GM10248 (cell line): ENCODE measurements around the gene CASP10.
"Not testable (repeated sequence)": the region's sequence is repeated elsewhere in the genome, so short reads cannot be mapped to it uniquely, and the experiment has no call there.

Source experiments
- CTCF ChIA-PET: fragments of 300-600 bp; sonication (Branson Sonifier 250); formaldehyde crosslinking; extraction: SDS; loops from one replicate; lab custom pipeline; 2021; ENCODE audit warnings: antibody characterized with exemption; lab: Yijun Ruan, JAX
- POLR2A ChIA-PET: fragments of 350-650 bp; sonication (Branson Sonifier 250); formaldehyde crosslinking; extraction: SDS; loops from one replicate; lab custom pipeline; 2020; ENCODE audit warnings: antibody characterized with exemption; lab: Yijun Ruan, JAX
- DNase-seq: peaks from one replicate; pipeline ENCODE4 v3.0.0; 2012; ENCODE audit errors: extremely low spot score
- TF ChIP-seq, protein P1 (sequence below): IDR thresholded peaks from 2 replicates; pipeline ENCODE4 v1.5.1; 2012; ENCODE audit warnings: mild to moderate bottlenecking, low read depth; ENCODE audit errors: extremely low read depth, missing control alignments, control extremely low read depth

CASP10 gene

GRCh38 chr2:201171259-201171814 is 11.6 kb upstream of the CASP10 start:
- TF ChIP-seq, protein P1, sequence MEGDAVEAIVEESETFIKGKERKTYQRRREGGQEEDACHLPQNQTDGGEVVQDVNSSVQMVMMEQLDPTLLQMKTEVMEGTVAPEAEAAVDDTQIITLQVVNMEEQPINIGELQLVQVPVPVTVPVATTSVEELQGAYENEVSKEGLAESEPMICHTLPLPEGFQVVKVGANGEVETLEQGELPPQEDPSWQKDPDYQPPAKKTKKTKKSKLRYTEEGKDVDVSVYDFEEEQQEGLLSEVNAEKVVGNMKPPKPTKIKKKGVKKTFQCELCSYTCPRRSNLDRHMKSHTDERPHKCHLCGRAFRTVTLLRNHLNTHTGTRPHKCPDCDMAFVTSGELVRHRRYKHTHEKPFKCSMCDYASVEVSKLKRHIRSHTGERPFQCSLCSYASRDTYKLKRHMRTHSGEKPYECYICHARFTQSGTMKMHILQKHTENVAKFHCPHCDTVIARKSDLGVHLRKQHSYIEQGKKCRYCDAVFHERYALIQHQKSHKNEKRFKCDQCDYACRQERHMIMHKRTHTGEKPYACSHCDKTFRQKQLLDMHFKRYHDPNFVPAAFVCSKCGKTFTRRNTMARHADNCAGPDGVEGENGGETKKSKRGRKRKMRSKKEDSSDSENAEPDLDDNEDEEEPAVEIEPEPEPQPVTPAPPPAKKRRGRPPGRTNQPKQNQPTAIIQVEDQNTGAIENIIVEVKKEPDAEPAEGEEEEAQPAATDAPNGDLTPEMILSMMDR: no peak
- ChIA-PET POLR2A (no interaction called here), CTCF (interaction anchor here (0.9 to 1.9 kb wide), 7 partner anchors 11 to 279 kb away, joined by 3 to 7 read pairs (median 4); partner anchors contain the start of gene CASP10)
- no peak for DNase-seq

GRCh38 chr2:201172279-201172678 is 10.7 kb upstream of the CASP10 start:
- TF ChIP-seq, protein P1: no peak
- ChIA-PET POLR2A (no interaction called here), CTCF (interaction anchor here (1.0 to 1.4 kb wide), 3 partner anchors 10 to 271 kb away, joined by 3 to 5 read pairs (median 5); partner anchors contain the start of gene CASP10)
- no peak for DNase-seq

DNA sequence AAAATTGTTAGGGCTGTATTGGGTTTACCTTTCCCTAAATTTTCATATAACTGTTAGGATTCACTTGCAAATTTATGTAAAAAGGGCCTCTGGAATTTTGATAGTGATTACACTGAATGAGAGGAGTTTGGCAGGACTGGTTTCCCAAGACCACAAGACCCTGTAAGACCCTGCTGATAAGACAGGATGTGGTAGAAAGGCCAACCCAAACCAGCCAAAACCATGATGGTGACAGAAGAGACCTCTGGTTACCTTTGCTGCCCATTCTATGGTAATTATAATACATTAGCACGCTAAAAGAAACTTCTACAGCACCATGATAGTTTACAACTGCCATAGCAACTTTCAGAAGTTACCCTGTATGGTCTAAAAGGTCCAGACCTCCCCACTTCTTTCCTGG is 8.3 kb upstream of the CASP10 start:
- DNase-seq: no peak
- POLR2A ChIA-PET: no interaction called here
- TF ChIP-seq, protein P1: no peak
- CTCF ChIA-PET: interaction anchor here (1.6 to 9.4 kb wide), 2 partner anchors 268 to 270 kb away, joined by 4 to 166 read pairs; no protein-coding TSS in a partner anchor

DNA sequence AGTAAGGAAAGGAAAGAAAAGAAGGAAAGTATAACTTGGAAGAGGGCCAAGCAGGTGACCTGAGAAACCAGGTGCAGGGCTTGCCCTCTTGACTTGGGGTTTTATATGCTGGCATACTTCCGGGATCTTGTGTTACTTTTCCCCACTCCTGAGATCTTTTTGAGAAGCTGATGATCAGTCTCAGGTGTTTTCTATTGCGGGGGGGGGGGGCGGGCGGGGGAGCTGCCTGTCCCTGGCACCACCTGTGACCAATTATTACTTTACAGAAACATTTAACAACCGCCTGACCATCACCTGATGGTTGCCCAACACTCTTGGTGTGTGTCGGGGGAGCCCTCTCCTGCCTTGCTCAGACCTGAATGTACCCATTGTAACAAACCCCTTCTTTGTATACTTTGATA is 6.9 kb upstream of the CASP10 start:
- ChIA-PET POLR2A (no interaction called here), CTCF (interaction anchor here (0.7 to 9.4 kb wide), 7 partner anchors 18 to 272 kb away, joined by 3 to 166 read pairs (median 4); no protein-coding TSS in a partner anchor)
- no peak for DNase-seq
- TF ChIP-seq, protein P1: no peak

DNA sequence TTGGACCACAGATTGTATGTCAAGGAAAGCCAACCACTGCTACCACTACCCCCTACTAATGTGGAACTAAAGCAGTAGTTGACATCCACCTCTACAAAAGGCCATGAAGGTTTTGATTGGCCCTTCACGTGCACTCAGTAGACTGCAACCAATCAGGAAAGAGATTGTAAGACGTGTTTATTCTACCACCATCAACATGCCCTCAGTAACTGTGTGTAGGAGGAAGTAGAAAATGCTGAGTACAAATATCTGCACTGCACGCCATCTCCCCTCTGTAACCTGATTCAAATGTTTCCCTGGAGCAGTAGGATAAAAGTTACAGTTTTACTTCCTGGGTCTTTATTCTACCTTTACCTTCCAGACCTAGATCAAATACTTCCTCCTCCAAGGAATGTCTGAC is 2.9 kb upstream of the CASP10 start:
- no peak for DNase-seq
- POLR2A ChIA-PET: no interaction called here
- TF ChIP-seq, protein P1: no peak
- CTCF ChIA-PET: interaction anchor here (0.9 to 9.4 kb wide), 3 partner anchors 22 to 276 kb away, joined by 3 to 166 read pairs (median 3); no protein-coding TSS in a partner anchor

GRCh38 chr2:201183365-201183727 is 405 bp downstream of the CASP10 start:
- DNase-seq: no peak
- TF ChIP-seq, protein P1: no peak
- ChIA-PET POLR2A (no interaction called here), CTCF (interaction anchor here (1.0 to 9.4 kb wide), 24 partner anchors 8 to 1242 kb away, joined by 3 to 166 read pairs (median 5); partner anchors contain the start of gene CFLAR)

DNA sequence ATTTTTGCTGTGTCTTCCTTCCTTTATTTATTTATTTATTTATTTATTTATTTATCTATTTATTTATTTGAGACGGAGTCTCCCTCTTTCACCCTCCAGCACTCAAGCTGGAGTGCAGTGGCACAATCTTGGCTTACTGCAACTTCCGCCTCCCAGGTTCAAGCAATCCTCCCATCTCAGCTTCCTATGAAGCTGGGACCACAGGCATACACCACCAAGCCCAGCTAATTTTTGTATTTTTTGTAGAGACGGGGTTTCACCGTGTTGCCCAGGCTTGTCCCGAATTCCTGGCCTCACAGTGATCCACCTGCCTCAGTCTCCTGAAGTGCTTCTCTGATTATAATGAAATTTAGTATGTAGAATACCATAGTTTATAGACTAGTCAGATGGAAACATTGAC is 894 bp downstream of the CASP10 start:
- DNase-seq, POLR2A ChIA-PET: not testable (repeated sequence)
- CTCF ChIA-PET: interaction anchor here (1.5 to 9.4 kb wide), 12 partner anchors 10 to 1243 kb away, joined by 3 to 166 read pairs (median 6); no protein-coding TSS in a partner anchor

DNA sequence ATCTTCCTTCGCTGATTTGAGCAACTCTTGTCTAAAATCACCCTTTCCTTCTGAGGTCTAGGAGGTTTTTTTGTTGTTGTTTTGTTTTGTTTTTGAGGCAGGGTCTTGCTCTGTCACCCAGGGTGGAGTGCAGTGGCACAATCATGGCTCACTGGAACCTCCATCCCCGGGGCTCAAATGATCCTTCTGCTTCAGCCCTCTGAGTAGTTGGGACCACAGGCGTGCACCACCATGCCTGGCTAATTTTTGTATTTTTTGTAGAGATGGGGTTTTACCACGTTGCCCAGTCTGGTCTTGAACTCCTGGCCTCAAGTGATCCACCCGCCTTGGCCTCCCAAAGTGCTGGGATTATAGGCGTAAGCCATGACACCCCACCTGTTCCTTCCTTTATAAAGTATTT is 1.3 kb downstream of the CASP10 start:
- DNase-seq, POLR2A ChIA-PET: not testable (repeated sequence)
- CTCF ChIA-PET: interaction anchor here (1.5 to 9.4 kb wide), 5 partner anchors 10 to 280 kb away, joined by 3 to 166 read pairs (median 7); no protein-coding TSS in a partner anchor
